ENCODE data around the gene NOX4.
"Not testable (repeated sequence)": the region's sequence is repeated elsewhere in the genome, so short reads cannot be mapped to it uniquely, and the experiment has no call there.

DNA sequence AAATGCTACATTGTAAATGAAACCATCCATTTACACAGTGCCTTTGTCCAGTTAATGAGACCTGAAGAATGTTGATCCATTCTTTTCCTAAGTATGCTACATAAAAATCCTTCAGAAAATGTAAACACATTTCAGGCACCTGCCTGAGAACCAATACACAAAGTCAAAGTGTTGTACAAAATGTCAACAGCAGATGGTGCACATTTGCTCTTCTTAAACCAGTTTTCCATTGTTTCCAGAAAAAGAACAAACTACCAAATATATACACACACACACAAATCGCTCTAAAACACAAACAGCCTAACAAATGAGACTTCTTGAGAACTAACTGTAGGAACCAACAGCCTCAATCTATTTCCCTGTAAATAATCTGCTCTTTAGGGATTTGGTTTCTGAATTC, 157.5 kb downstream of the NOX4 start:
- TF ChIP-seq CTCF (IDR thresholded peaks at IDR 0.05), result peak in 4 of 5 experiments; percentile 7 to 66 (median 36)
- TF ChIP-seq POLR2A (IDR thresholded peaks at IDR 0.05), result not testable (repeated sequence)
